ENCODE measurements around the gene IL11RA.

GRCh38 chr9:34664281-34665066 is 12.5 kb downstream of the IL11RA start:
- TF ChIP-seq YY1 (IDR thresholded peaks at IDR 0.05; ENCODE audit: low read depth, low read length) (no peak), POLR2A (IDR thresholded peaks at IDR 0.05; ENCODE audit: control extremely low read depth in 1 of 2, low read depth in 2 of 2, low read length in 2 of 2) (no peak), CTCF (IDR thresholded peaks at IDR 0.05; ENCODE audit: control extremely low read depth in 1 of 3, insufficient read depth in 1 of 3, low read depth in 1 of 3, low read length in 3 of 3) (peak; percentile 99 to 100 (median 100)), RAD21 (IDR thresholded peaks at IDR 0.05 in 1 of 2, conservative IDR thresholded peaks at IDR 0.05 in 1 of 2; ENCODE audit: low read depth in 2 of 2, low read length in 2 of 2) (peak; percentile 52 to 72), CBX5 (IDR thresholded peaks at IDR 0.05; ENCODE audit: low read depth, low read length) (no peak)

Data from H1 (cell line).